ENCODE data around the gene GTF2F2. TPM values are rescaled to one million over a fixed set of nuclear protein-coding genes. Genes with fewer than 3 reads are reported as not detected.

The GTF2F2 gene
- polyA plus RNA-seq, 2 of the 4 experiments (the other 2 are of a cell fraction), result 21.0 to 30.0 TPM

- 79% methylated on average over 10 of the region's 10 CpGs for WGBS (ENCODE audit: missing lambda C conversion rate)
- ChIA-PET CTCF (interaction anchor here (0.9 to 1.4 kb wide), 2 partner anchors 53 to 180 kb away, joined by 3 to 4 read pairs; no protein-coding TSS in a partner anchor), POLR2A (no interaction called here)
- H3K9me3 ChIP-seq, result no peaks in the 10 kb centered on the region
- ATAC-seq (no peak), FAIRE-seq (no peak), DNase-seq (ENCODE audit: low read depth in 1 of 2, low spot score in 1 of 2) (no peak)
- no peaks in the 10 kb centered on the region for H3K4me1 ChIP-seq
- H3K4me2 ChIP-seq, result no peak overlapping the region
- TF ChIP-seq NFE2L2 (conservative IDR thresholded peaks at IDR 0.05; ENCODE audit: low read length) (no peak), SMC3 (IDR thresholded peaks at IDR 0.05) (no peak), MAX (IDR thresholded peaks at IDR 0.05) (no peak), RNF2 (IDR thresholded peaks at IDR 0.05; ENCODE audit: borderline replicate concordance, low read depth) (no peak), ELK1 (IDR thresholded peaks at IDR 0.05; ENCODE audit: low read depth, low read length) (no peak), RAD21 (conservative IDR thresholded peaks at IDR 0.05 in 1 of 2, IDR thresholded peaks at IDR 0.05 in 1 of 2) (no peak), MAFK (IDR thresholded peaks at IDR 0.05; ENCODE audit: partially characterized antibody) (no peak), EHF (CRISPR knock-in tag; IDR thresholded peaks at IDR 0.05) (no peak), KDM5A (IDR thresholded peaks at IDR 0.05) (no peak), GATA3 (IDR thresholded peaks at IDR 0.05; ENCODE audit: borderline replicate concordance) (no peak)
- TF ChIP-seq, protein P1, sequence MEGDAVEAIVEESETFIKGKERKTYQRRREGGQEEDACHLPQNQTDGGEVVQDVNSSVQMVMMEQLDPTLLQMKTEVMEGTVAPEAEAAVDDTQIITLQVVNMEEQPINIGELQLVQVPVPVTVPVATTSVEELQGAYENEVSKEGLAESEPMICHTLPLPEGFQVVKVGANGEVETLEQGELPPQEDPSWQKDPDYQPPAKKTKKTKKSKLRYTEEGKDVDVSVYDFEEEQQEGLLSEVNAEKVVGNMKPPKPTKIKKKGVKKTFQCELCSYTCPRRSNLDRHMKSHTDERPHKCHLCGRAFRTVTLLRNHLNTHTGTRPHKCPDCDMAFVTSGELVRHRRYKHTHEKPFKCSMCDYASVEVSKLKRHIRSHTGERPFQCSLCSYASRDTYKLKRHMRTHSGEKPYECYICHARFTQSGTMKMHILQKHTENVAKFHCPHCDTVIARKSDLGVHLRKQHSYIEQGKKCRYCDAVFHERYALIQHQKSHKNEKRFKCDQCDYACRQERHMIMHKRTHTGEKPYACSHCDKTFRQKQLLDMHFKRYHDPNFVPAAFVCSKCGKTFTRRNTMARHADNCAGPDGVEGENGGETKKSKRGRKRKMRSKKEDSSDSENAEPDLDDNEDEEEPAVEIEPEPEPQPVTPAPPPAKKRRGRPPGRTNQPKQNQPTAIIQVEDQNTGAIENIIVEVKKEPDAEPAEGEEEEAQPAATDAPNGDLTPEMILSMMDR (IDR thresholded peaks at IDR 0.05), result no peak
- no peak overlapping the region for H3K4me3 ChIP-seq
- H3K27ac ChIP-seq, result no peak overlapping the region
These were observed 18.8 kb upstream of the GTF2F2 start for GRCh38 chr13:45101327-45102018.

- Histone ChIP-seq H3K27ac (no peak overlapping the region), H3K4me3 (no peak overlapping the region), H3K4me2 (no peak overlapping the region), H3K9me3 (no peaks in the 10 kb centered on the region), H3K4me1 (no peaks in the 10 kb centered on the region)
- FAIRE-seq (no peak), DNase-seq (ENCODE audit: low read depth in 1 of 2, low spot score in 1 of 2) (no peak), ATAC-seq (no peak)
- ChIA-PET POLR2A (no interaction called here), CTCF (interaction anchor here (0.9 to 1.4 kb wide), 3 partner anchors 17 to 179 kb away, joined by 3 to 4 read pairs (median 3); no protein-coding TSS in a partner anchor)
- 79% methylated on average over 6 of the region's 6 CpGs for WGBS (ENCODE audit: missing lambda C conversion rate)
- TF ChIP-seq REST (IDR thresholded peaks at IDR 0.05) (no peak), TFCP2L1 (CRISPR knock-in tag; IDR thresholded peaks at IDR 0.05) (no peak), RAD21 (conservative IDR thresholded peaks at IDR 0.05 in 1 of 2, IDR thresholded peaks at IDR 0.05 in 1 of 2) (no peak), SREBF2 (IDR thresholded peaks at IDR 0.05) (no peak), ELK1 (IDR thresholded peaks at IDR 0.05; ENCODE audit: low read depth, low read length) (no peak), FOXS1 (CRISPR knock-in tag; IDR thresholded peaks at IDR 0.05) (no peak), BCL3 (IDR thresholded peaks at IDR 0.05) (no peak), PHF8 (IDR thresholded peaks at IDR 0.05; ENCODE audit: borderline replicate concordance, low read depth) (no peak), EHF (CRISPR knock-in tag; IDR thresholded peaks at IDR 0.05) (no peak), MYC (IDR thresholded peaks at IDR 0.05; ENCODE audit: borderline replicate concordance, low read length) (no peak)
- TF ChIP-seq, protein P2, sequence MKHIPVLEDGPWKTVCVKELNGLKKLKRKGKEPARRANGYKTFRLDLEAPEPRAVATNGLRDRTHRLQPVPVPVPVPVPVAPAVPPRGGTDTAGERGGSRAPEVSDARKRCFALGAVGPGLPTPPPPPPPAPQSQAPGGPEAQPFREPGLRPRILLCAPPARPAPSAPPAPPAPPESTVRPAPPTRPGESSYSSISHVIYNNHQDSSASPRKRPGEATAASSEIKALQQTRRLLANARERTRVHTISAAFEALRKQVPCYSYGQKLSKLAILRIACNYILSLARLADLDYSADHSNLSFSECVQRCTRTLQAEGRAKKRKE (CRISPR knock-in tag; IDR thresholded peaks at IDR 0.05; ENCODE audit: low read depth), result no peak
- TF ChIP-seq, protein P3, sequence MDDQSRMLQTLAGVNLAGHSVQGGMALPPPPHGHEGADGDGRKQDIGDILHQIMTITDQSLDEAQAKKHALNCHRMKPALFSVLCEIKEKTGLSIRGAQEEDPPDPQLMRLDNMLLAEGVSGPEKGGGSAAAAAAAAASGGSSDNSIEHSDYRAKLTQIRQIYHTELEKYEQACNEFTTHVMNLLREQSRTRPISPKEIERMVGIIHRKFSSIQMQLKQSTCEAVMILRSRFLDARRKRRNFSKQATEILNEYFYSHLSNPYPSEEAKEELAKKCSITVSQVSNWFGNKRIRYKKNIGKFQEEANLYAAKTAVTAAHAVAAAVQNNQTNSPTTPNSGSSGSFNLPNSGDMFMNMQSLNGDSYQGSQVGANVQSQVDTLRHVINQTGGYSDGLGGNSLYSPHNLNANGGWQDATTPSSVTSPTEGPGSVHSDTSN (IDR thresholded peaks at IDR 0.05), result no peak
- TF ChIP-seq, protein P4, sequence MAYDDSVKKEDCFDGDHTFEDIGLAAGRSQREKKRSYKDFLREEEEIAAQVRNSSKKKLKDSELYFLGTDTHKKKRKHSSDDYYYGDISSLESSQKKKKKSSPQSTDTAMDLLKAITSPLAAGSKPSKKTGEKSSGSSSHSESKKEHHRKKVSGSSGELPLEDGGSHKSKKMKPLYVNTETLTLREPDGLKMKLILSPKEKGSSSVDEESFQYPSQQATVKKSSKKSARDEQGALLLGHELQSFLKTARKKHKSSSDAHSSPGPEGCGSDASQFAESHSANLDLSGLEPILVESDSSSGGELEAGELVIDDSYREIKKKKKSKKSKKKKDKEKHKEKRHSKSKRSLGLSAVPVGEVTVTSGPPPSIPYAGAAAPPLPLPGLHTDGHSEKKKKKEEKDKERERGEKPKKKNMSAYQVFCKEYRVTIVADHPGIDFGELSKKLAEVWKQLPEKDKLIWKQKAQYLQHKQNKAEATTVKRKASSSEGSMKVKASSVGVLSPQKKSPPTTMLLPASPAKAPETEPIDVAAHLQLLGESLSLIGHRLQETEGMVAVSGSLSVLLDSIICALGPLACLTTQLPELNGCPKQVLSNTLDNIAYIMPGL (CRISPR knock-in tag; IDR thresholded peaks at IDR 0.05; ENCODE audit: borderline replicate concordance), result no peak
These were observed 18.2 kb upstream of the GTF2F2 start for GRCh38 chr13:45102136-45102507.

All from A549 (cell line).